Measurements from ENCODE around the gene CTBP2.
A peak's percentile ranks its signal among the peaks of the same experiment; 100 is the strongest.
"Not testable (repeated sequence)": the region's sequence is repeated elsewhere in the genome, so short reads cannot be mapped to it uniquely, and the experiment has no call there.

Gene CTBP2

DNA sequence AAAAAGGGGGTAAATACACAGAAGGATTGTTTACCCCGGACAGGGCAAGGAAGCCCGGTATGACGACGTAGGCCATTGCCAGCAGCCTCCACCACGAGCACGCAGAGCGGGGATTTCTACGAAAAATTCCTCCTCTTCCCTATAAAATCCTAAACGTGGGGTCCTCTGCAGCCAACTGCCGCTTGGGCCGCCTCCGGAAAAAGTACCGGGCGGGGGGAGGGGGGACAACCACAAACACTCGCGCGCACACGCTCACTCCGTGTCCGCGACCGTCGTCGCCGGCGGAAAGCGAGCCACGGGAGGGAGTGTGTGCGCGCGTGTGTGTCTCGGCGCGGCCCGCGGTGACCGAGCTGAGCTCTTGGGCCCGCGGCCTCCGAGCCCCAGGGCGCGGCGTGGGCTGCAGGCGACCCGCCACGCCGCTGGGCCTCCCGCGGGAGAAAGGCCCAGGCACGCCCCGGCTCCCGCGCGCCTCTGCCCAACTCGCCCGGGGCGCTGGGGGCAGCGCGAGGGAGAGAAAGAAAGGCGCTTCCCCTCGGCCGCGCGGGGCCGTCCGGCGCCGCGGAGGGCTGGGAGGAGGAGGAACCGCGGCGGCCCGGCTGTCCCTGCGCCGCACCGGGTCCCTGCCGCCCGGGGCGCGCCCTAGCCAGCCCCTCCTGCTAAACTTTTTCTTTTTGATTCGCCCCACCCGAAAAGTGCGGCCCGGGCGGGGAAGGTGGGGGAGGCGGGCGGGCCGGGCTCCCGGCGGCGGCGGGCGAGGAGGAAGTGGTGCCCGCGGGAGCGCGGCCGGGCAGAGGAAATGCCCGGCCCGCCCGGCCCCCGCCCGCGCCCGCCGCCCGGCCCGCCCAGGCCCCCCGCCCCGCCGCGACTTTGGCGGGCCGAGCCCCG is 1.5 kb downstream of the CTBP2 start:
- DNase-seq = peak; percentile 66 to 77

DNA sequence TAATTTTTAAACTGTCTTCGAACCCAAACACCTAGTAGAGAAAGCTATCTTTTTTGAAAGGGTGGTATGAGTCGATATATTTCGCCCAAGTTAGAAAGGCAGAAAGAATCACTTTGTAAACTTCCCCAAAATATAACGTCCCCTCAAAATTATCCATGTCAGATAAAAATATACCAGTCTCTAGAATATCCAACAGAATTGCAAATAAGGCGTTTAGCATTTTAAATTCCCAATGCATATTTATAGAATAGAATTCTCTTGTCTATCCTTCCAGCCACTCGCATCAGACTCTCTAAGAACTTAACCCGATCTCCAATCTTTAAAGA is 2.1 kb downstream of the CTBP2 start:
- no peak for DNase-seq

DNA sequence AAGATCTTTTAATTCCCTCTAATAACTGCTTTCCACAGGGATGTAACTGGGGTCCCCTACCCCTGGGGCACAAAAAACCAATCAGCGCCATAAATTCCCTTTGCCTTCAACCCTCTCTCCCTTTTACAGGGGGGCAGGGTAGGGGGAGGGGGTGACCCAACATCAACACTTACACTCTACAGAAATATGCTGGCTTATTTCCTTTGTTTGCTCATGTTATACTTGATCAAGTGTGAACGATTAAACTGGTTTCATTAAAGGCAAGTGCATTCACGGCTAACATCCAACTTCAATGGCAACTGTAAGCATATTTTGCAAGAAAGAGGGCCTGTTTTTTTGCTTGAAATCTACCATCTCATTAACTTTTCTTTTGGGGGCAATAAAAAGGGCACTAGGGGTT is 2.9 kb downstream of the CTBP2 start:
- no peak for DNase-seq

DNA sequence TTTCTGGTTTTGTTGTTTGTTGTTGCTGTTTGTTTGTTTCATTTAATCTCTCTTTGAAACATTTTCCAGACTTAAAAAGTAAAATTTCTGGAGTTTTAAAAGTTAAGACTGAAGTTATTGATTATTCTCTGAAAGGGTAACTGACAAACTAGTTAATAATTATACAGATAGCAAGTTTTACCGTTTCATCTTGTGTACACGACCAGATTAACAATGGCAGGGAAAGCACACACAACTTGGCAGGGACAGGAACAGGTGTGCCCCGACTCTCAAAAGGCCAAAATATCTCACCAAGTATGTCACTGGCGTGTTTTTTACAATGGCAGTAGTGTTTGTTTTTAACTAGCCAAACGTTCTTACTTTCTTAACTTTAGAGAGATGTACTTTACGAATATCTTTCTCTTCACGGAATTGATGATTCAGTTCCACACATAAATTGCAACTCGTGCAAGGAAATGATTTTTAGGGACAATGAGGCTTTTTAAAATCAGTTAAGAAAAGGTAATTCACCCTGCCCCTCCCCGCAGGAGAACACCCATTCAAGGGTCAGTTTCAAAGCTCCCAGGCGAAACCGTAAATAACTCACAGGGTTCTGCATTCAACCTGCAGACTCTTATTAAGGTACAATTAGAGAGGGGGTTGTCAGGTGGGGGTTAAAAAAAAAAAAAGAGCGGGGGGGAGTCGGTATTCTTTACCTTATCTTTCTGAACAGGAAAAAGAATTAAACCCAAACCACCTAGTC is 3.5 kb downstream of the CTBP2 start:
- no peak for DNase-seq

DNA sequence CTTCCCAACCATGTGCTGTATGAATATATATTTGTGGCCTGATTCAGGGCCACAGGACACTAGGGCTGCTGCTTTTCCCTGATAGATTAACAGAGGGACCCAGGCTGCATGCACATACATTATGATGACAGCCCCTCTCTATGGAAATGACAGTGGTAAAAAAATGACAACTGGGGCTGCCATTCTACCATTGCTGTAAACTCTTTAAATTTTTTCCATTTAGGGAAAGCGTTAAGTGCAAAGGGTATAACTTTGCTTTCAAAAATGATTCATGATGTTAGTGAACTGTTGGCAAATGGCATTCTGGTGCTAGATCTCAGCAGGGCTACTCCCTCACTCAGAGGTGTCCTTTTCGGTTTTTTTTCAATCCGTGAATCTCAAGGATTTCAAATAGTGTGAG is 4.2 kb downstream of the CTBP2 start:
- DNase-seq = no peak

DNA sequence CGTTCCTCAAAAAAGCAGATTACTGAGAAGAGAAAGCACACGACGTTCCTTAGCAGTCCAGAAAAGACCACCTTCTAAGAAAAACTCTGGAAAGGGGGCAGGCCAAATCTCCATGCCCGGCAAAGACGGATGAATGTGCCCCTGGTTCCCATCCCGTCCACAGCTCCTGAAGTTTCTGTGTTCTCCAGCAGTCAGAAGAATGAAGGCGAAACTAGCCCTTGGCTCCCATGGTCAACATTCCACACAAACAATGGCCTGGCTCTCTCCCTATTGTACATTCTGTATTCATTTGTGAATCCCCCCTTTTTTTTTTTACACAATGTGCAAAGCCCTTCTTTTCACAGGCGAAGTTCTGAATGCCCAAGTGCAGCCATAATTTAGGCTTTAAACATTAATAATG is 5.3 kb downstream of the CTBP2 start:
- DNase-seq = peak; percentile 40 to 53

DNA sequence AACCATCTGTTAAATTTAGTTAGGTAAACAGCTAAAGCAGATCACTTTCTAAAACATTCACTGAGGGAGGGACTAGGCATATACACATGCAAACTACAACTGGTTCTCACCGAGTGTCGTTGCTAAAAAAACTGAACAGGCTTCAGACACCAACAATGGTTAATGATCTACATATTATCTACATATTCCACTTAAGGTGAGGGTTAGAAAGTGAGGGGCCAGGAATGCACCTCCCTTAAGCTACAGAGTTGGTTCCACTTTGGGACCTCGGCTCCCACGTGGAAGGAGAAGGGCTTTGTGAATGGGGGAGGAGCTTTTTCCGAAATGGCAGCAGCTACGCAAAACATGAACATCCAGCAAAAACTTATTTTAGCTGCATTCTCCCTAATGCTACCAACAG is 5.8 kb downstream of the CTBP2 start:
- no peak for DNase-seq

DNA sequence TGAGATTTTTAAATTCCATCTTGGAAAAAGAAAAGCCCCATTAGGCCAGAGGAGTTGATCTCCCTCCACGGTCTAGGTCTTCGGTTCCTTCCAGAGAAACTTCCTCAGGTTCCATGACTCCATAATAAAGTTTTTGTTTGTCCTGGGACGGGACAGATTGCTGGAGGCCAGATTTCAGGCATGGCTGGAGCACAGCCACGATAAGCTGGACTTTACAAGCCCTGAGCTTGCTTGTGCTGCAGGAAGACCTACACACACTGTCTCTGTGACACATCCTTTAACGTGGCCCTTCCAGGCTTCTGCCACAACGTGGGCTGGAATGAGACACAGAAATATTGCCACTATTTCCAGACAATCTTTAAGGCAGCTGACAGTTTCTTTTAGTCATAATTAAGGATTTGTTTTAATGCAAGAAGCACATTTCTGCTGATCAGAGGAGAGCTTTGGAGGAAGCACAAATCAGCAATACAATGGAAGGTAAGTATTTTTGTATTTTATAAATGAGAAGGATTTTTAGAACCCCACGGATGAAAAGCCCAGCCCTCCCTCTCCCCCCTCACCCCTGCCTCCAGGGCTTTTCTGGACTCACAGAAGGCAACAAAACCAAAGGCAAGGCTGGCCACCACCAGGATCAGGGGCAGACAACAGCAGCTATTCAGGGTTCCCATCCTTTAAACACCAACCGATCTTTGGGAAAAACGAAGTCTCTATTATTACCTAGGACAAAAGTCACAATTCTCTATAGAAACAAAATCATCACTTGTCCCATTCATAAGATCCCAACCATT is 6.5 kb downstream of the CTBP2 start:
- DNase-seq = no peak

DNA sequence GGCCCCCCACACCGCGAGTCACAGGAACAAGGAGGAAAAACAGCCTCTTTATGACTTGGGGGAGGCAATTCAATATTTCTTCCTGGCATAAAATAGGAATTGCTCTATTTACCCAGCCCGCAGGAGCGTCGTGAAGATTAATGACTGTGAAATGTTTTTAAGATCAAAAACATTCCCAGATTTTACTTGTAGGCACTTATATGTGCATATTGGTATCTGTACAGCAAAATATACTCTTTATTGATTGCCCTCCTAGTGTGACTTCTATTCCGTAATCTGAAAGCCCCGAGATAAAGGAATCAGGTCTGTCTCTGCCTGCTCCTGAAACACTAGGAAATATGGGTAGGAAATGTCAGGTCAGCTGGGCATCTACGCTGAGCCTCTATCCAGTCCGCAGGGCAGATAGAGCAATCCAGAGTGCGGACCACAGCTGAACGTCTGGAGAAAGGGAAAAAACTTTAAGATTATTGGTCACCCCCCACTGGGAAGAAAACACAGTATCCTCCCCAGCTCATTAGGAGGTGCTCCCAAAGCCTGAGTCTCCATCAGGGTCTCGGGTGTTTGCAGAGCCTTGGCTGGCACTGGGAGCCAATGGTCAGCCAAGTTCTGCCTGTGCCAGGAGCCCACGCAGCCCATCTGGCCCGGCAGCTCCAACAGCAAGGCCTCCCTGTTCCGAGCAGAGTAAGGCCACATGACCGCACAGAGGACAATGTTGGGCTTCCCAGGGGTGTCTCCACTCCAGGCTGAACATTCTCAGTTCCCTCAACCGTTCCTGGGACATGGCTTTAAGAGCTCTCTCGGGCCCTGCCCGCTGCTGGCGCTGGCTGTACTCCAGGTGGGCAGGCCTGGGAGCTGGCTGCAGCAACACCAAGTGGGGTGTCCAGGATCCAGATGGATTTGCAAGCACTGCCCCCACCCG is 7.7 kb downstream of the CTBP2 start:
- peak; percentile 74 to 79 for DNase-seq

DNA sequence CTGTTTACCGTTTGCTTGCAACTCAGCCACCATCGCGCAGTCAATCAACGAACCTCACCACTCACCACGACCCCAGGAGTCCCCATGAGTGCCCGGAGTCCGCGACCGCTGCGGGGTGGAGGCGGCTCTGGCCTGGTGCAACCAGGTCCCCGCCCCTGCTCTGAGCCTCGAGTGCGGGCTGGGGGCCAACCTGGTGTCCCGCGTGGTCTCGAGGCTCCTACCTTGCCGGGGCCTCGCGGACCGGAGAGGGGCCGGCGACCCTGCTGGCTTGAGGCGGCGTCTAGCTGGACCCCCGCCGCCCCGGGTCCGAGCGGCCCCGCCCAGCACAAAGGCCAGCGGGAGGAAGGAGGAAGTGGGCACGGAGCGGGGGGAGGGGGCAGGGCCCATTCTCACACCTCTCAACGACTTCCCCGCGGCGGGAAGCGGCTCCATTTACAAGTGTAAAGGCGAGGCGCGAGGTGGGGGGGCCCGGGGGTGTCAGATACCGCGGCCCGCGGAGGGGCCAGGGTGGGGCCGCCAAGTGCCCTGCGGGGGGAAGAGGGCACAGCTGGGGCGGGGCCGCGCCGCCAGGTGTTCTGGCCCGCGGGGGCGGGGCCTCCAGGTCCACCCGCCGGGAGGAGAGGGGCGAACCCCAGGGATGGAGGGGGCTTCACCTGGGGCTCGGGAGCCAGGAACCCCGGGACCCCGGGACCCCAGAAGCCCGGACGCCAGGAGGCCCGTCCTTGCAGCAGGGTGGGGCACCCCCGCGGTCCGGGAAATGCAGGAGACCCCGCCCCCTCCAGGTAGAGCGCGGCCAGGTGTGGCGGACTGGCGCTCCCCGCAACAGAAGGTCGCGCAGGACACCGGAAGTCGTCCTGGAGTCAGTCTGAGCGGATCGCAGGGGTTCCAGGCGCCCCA is 8.6 kb downstream of the CTBP2 start:
- no peak for DNase-seq

DNA sequence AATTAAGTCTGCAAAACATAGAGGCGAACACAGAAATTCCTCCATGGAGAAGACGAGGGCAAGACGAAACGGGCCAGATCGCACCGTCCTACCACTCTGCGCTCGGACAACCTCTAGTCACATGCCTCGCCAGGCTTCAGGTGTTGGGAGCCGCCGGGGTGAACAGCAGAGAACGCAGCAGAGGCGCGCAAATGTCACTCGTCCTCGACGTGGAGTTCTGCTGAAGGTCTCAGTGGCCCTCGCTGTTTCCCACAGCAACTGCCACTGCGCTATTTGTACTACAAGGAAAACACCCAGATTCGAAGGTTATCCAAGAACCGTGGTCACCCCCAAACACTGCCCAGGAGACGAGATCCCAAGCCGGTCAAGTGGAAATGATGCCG is 9.2 kb downstream of the CTBP2 start:
- no peak for DNase-seq

DNA sequence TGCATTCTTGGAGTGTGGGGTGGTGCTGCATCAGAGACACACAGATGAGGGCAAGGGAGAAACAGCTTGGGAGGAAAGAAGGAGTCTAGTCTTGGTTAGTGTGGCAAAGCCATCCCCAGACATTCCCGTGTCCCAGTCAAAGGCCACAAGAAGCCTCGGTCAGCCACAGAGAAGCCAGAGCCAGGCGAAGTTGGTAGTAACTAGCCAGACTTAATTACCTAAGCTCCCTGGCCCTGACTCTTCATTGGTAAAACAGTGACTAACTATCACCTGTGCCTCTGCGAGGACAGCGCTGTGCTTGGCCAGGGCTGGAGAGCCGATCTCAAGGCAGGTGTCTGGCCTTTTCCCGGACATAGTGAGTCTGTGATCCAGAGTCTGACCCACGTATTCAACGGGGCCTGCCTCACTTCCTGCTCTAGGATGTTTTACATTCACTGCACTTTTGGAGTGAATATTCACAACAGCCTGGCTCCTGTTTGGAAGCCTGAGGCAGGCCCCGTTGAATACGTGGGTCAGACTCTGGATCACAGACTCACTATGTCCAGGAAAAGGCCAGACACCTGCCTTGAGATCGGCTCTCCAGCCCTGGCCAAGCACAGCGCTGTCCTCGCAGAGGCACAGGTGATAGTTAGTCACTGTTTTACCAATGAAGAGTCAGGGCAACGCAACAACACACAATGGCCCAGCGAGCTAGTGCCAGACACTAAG is 9.8 kb downstream of the CTBP2 start:
- not testable (repeated sequence) for DNase-seq

DNA sequence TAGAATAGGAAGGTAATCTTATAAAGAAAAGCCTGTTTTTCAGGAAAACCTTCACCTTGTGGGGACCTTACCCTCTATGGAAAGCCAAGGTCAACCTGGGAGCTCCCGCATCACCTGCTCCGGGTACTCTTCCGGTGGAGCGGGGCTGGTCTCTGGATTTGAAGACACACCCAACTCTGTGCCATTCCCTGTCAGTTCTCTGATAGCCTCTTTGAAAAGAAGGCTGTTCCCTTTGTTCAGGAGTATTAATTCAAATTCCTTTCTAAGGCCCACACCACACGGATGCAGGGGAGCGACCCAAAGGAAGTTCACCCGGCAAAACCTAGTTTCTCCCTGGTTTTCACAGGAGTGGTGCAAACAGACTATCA is 10.7 kb downstream of the CTBP2 start:
- DNase-seq = no peak

DNA sequence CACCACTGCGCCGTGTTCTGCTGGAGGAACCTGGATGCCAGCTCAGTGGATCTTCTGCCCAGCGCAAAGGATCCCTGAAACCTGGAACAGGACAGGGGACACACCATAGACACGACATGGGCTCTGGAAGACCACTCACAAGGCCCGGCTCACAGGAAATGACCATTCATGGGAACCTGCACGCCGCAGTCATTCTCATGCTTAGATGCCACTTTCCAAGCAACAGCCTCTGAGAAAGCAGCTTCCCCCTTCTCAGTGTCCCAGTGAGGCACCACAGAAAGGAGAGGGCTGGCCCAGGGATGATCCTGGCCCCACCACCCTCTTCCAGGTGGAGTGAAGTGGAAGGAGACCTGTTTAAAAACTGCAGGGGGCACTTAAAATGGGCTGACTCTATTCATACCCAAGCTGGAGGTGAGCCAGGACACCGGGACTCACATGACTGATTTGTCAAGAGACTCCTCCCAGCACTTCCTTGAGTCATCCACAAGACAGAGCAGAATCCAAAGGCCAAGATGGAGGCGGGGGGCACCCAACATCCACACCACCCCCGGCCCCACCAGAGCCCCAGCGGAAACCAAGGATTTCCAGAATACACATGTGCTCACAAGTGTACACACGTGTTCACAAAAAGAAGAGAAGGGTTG is 11.2 kb downstream of the CTBP2 start:
- DNase-seq = no peak

DNA sequence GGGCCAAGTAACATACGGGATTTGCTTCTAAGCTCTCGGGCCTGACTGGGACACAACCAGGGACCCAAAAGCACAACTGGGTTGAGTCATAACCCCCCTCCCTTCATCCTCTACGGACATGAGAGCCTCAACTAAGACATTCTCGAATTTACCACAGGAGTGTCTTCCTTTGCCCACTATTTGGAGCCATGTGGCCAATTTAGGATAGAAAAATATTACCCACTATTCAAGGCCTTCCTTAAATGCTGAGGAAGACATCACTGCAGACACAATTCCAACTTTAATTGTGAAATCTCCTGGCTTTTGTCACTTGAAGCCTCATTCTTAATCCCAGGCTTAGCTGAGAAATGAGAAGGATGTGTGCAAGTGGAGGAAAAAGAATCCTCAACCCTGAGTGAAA is 11.8 kb downstream of the CTBP2 start:
- no peak for DNase-seq

DNA sequence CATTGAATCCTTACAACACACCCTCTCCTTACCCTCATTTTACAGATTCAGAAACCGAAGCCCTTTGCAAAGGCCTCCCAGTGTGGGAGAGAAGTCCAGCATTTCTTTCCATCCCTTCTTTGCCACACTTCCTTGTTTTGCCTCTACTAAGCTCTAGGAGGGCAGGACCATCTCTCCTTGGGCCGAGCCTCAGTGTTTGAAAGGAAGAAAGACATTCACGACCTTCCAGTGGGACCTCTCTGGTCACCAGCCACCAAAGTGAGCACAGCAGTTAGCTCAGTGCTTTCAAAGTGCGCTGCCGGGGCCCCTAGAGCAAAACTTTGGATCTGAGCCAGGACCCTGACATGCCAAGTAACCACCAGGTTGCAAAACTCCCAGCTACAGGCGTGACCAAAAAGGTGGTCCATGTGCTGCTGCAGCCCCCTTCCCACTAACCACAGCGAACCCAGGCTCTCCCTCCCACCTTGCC is 12.4 kb downstream of the CTBP2 start:
- DNase-seq = no peak

DNA sequence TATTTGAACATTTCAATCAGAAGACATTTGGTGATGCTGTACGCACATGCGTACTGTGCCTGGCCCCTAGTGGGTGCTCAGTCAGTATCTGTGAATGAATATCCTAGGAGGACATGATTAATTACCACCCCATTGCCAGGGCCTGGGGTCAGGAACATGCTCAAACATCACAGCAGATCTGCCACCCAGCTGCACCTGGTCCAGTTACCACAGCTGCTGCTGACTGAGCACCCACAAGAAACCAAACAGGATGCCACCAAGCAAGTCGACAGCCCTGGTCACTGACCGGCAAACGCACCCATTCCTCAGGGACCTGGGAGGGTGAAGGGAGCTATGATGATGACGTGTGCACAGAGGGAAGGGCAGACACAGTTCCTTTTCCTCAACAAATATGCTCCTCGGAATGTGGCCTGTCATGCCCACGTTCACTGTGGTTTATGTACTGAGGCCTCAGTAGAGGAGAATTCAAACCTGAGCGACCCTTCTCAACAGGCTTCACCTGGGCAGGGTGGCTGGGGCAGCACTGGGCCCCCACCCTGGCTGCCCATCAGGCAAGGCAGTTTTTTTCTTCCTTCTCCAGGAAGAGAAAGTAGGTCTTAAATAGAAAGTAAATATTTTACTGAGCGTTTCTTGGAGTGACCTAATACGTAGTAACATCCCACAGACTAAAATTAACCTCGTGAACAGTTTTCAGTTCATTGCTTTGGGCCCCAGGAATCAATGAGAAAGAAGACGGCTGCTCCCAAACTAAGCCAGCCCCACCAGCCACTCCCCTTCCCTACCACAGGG is 13.4 kb downstream of the CTBP2 start:
- no peak for DNase-seq

DNA sequence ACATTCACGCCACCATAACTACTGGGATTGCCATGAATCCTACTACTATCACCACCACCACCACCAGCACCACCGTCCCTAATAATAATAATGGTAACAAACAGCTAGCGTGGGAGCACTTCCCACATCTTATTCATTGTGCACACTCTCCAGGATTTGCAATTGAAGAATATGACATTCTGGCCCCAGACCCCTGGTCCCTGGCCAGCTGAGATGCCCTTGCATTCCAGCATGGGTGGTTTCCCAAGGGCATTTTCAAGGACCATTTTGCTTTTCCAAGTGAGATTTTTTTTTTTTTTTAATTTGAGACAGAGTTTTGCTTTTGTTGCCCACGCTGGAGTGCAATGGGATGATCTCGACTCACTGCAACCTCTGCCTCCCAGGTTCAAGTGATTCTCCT is 14.7 kb downstream of the CTBP2 start:
- DNase-seq = no peak

Measured in hippocampal formation (tissue), 2 donors.